SK-N-SH treated with all-trans-retinoic acid at 6 μM for 48 hours (cell line): ENCODE measurements around the gene C13orf46.

Experiments used
- ARNTL ChIP-seq: fragments of 450-650 bp; formaldehyde crosslinking; IDR thresholded peaks from 2 replicates; pipeline ENCODE4 v1.5.0; 2020; ENCODE audit warnings: low read depth, mild to moderate bottlenecking, moderate library complexity, borderline replicate concordance
- BACH2 ChIP-seq: fragments of 250-450 bp; sonication (Bioruptor Pico); IDR thresholded peaks from 2 replicates; pipeline ENCODE4 v1.9.0; 2021; ENCODE audit warnings: mild to moderate bottlenecking, borderline replicate concordance
- ESRRG ChIP-seq: fragments of 250-450 bp; sonication (Bioruptor Pico); IDR thresholded peaks from 2 replicates; pipeline ENCODE4 v1.6.1; 2021; ENCODE audit warnings: mild to moderate bottlenecking
- ISL1 ChIP-seq: fragments of 250-450 bp; sonication (Bioruptor Pico); IDR thresholded peaks from 2 replicates; pipeline ENCODE4 v2.1.2; 2022; ENCODE audit warnings: mild to moderate bottlenecking, moderate library complexity
- PPARA ChIP-seq: fragments of 250-450 bp; sonication (Bioruptor Pico); IDR thresholded peaks from 2 replicates; pipeline ENCODE4 v1.5.0; 2020; ENCODE audit warnings: mild to moderate bottlenecking, borderline replicate concordance
- RARB ChIP-seq: fragments of 250-450 bp; sonication (Bioruptor Pico); IDR thresholded peaks from 2 replicates; pipeline ENCODE4 v1.8.0; 2021; ENCODE audit warnings: mild to moderate bottlenecking, moderate library complexity
- TOX ChIP-seq: fragments of 250-450 bp; sonication (Bioruptor Pico); IDR thresholded peaks from 2 replicates; pipeline ENCODE4 v1.8.0; 2021; ENCODE audit warnings: mild to moderate bottlenecking, moderate library complexity, borderline replicate concordance
- ZC3H10 ChIP-seq: fragments of 250-450 bp; sonication (Bioruptor Pico); IDR thresholded peaks from 2 replicates; pipeline ENCODE4 v1.5.1; 2021; ENCODE audit warnings: mild to moderate bottlenecking, moderate library complexity
- ZNF70 ChIP-seq: fragments of 450-650 bp; formaldehyde crosslinking; IDR thresholded peaks from 2 replicates; pipeline ENCODE4 v1.5.0; 2020; ENCODE audit warnings: mild to moderate bottlenecking, moderate library complexity
- TF ChIP-seq, protein P1 (sequence below): fragments of 250-450 bp; sonication (Bioruptor Pico); IDR thresholded peaks from 2 replicates; pipeline ENCODE4 v1.5.1; 2021; ENCODE audit warnings: mild to moderate bottlenecking, moderate library complexity
- TF ChIP-seq, protein P2 (sequence below): fragments of 250-450 bp; sonication (Bioruptor Pico); IDR thresholded peaks from 2 replicates; pipeline ENCODE4 v1.8.0; 2020; ENCODE audit warnings: mild to moderate bottlenecking, moderate library complexity, borderline replicate concordance
- TF ChIP-seq, protein P3 (sequence below): fragments of 250-450 bp; sonication (Bioruptor Pico); IDR thresholded peaks from 2 replicates; pipeline ENCODE4 v1.5.1; 2020; ENCODE audit warnings: low read depth, mild to moderate bottlenecking, moderate library complexity

DNA sequence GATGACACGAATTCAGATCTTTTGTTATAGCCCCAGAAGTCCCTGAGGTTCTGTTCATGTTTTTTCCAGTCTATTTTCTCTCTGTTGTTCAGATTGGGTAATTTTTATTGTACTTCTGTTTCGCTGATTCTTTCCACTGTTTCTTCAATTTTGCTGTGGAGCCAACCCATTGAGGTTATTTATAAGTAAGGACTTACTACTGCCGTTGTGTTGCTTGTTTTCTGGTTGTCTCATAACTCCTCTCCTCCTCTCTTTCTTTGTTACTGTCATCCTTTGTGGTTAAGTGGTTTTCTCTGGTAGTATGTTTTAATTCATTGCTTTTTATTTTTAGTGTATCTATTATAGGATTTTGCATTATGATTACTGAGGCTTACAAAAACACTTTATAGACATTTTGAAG, 61.3 kb downstream of the C13orf46 start:
- TF ChIP-seq ARNTL (CRISPR knock-in tag): no peak
- TF ChIP-seq, protein P1, sequence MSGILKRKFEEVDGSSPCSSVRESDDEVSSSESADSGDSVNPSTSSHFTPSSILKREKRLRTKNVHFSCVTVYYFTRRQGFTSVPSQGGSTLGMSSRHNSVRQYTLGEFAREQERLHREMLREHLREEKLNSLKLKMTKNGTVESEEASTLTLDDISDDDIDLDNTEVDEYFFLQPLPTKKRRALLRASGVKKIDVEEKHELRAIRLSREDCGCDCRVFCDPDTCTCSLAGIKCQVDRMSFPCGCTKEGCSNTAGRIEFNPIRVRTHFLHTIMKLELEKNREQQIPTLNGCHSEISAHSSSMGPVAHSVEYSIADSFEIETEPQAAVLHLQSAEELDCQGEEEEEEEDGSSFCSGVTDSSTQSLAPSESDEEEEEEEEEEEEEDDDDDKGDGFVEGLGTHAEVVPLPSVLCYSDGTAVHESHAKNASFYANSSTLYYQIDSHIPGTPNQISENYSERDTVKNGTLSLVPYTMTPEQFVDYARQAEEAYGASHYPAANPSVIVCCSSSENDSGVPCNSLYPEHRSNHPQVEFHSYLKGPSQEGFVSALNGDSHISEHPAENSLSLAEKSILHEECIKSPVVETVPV: no peak
- TF ChIP-seq, protein P2, sequence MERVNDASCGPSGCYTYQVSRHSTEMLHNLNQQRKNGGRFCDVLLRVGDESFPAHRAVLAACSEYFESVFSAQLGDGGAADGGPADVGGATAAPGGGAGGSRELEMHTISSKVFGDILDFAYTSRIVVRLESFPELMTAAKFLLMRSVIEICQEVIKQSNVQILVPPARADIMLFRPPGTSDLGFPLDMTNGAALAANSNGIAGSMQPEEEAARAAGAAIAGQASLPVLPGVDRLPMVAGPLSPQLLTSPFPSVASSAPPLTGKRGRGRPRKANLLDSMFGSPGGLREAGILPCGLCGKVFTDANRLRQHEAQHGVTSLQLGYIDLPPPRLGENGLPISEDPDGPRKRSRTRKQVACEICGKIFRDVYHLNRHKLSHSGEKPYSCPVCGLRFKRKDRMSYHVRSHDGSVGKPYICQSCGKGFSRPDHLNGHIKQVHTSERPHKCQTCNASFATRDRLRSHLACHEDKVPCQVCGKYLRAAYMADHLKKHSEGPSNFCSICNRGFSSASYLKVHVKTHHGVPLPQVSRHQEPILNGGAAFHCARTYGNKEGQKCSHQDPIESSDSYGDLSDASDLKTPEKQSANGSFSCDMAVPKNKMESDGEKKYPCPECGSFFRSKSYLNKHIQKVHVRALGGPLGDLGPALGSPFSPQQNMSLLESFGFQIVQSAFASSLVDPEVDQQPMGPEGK (CRISPR knock-in tag): no peak
- TF ChIP-seq ISL1 (CRISPR knock-in tag): no peak
- TF ChIP-seq BACH2: no peak
- no peak for TF ChIP-seq ZNF70 (CRISPR knock-in tag)
- TF ChIP-seq ESRRG (CRISPR knock-in tag): no peak
- TF ChIP-seq TOX: no peak
- no peak for TF ChIP-seq PPARA (CRISPR knock-in tag)
- no peak for TF ChIP-seq ZC3H10 (CRISPR knock-in tag)
- TF ChIP-seq, protein P3, sequence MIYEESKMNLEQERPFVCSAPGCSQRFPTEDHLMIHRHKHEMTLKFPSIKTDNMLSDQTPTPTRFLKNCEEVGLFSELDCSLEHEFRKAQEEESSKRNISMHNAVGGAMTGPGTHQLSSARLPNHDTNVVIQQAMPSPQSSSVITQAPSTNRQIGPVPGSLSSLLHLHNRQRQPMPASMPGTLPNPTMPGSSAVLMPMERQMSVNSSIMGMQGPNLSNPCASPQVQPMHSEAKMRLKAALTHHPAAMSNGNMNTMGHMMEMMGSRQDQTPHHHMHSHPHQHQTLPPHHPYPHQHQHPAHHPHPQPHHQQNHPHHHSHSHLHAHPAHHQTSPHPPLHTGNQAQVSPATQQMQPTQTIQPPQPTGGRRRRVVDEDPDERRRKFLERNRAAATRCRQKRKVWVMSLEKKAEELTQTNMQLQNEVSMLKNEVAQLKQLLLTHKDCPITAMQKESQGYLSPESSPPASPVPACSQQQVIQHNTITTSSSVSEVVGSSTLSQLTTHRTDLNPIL (CRISPR knock-in tag): no peak
- TF ChIP-seq RARB (CRISPR knock-in tag): no peak
